Measurements from ENCODE around the gene GALR1. TPM values are rescaled to one million over a fixed set of nuclear protein-coding genes. Genes with fewer than 3 reads are reported as not detected.

The GALR1 gene
- total RNA-seq, 3 donors from 2014 or later: under 0.01 TPM; not detected in 1

GRCh38 chr18:77210249-77210648 lies 39.4 kb upstream of the GALR1 start:
- no peak for TF ChIP-seq POLR2A (IDR thresholded peaks at IDR 0.05)
- no peak for TF ChIP-seq POLR2AphosphoS5 (IDR thresholded peaks at IDR 0.05)
- no peak for TF ChIP-seq CTCF (IDR thresholded peaks at IDR 0.05)
- no peaks in the 10 kb centered on the region for H3K27me3 ChIP-seq
- no peaks in the 10 kb centered on the region for H3K4me1 ChIP-seq
- H3K4me3 ChIP-seq: no peak overlapping the region
- no peak overlapping the region for H3K27ac ChIP-seq
- intact Hi-C loops (cut with DNase I; ENCODE audit: low total_unique reads): no loop called here
- H3K36me3 ChIP-seq: no peaks in the 10 kb centered on the region
- DNase-seq (ENCODE audit: low spot score in 2 of 2): no peak
- no peaks in the 10 kb centered on the region for H3K9me3 ChIP-seq

DNA sequence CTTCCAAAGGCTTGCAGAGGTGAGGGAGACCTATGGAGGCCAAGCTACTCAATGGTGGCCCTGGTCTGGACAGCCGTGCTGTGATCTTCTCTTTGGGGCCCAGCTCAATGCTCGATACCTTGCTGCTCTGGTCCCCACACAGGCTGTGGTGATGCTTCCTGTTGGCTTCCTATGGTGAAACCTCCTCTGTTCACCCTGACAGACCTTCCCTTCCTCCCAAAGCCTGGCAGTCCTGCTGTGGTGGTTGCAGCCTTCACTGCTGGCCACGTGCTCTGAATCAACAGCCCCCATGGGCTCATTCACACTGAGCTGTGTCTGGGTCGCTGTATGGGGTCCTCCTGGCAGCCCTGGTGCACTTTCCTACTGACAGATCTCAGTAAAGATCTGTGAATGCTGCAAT lies 31.0 kb upstream of the GALR1 start:
- DNase-seq (ENCODE audit: low spot score in 2 of 2): no peak

GRCh38 chr18:77220726-77221125 lies 28.9 kb upstream of the GALR1 start:
- intact Hi-C loops (cut with DNase I; ENCODE audit: low total_unique reads): no loop called here
- H3K9me3 ChIP-seq: no peaks in the 10 kb centered on the region
- TF ChIP-seq POLR2AphosphoS5 (IDR thresholded peaks at IDR 0.05) (no peak), POLR2A (IDR thresholded peaks at IDR 0.05) (no peak), CTCF (IDR thresholded peaks at IDR 0.05) (no peak)
- DNase-seq (ENCODE audit: low spot score in 2 of 2): no peak
- no peak overlapping the region for H3K4me3 ChIP-seq
- no peaks in the 10 kb centered on the region for H3K36me3 ChIP-seq
- no peak overlapping the region for H3K27ac ChIP-seq
- no peaks in the 10 kb centered on the region for H3K4me1 ChIP-seq
- no peaks in the 10 kb centered on the region for H3K27me3 ChIP-seq

More for the DNA sequence above, 31.0 kb upstream of the GALR1 start:
- H3K27ac ChIP-seq: no peak overlapping the region
- no peaks in the 10 kb centered on the region for H3K27me3 ChIP-seq
- H3K4me1 ChIP-seq: no peaks in the 10 kb centered on the region
- no peaks in the 10 kb centered on the region for H3K9me3 ChIP-seq
- no peak overlapping the region for H3K4me3 ChIP-seq
- H3K36me3 ChIP-seq: no peaks in the 10 kb centered on the region
- intact Hi-C loops (cut with DNase I; ENCODE audit: low total_unique reads): no loop called here
- no peak for TF ChIP-seq POLR2A (IDR thresholded peaks at IDR 0.05)
- no peak for TF ChIP-seq CTCF (IDR thresholded peaks at IDR 0.05)
- no peak for TF ChIP-seq POLR2AphosphoS5 (IDR thresholded peaks at IDR 0.05)

DNA sequence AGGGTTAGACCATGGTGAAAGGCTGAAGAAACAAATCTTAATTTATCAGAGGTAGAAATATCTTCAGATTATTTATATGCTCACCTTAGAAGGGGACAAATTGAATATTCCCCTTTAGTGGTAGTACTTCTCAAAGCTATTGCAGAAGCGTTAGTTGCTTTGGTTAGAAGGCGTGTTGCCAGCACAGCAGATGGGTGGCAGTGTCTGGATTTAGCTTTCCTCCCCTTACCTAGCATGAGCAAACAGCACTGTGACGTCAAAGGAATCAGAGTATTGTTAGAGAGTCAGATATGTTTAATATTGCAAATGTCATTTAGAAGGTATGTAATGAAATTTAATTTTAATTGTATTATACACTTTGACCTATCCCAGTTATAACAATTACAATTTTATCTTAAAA lies 27.2 kb upstream of the GALR1 start:
- H3K36me3 ChIP-seq: no peaks in the 10 kb centered on the region
- TF ChIP-seq POLR2AphosphoS5 (IDR thresholded peaks at IDR 0.05) (no peak), POLR2A (IDR thresholded peaks at IDR 0.05) (no peak), CTCF (IDR thresholded peaks at IDR 0.05) (no peak)
- no peaks in the 10 kb centered on the region for H3K4me1 ChIP-seq
- no peaks in the 10 kb centered on the region for H3K27me3 ChIP-seq
- no peak for DNase-seq (ENCODE audit: low spot score in 2 of 2)
- intact Hi-C loops (cut with DNase I; ENCODE audit: low total_unique reads): no loop called here
- no peak overlapping the region for H3K27ac ChIP-seq
- H3K9me3 ChIP-seq: no peaks in the 10 kb centered on the region
- no peak overlapping the region for H3K4me3 ChIP-seq

DNA sequence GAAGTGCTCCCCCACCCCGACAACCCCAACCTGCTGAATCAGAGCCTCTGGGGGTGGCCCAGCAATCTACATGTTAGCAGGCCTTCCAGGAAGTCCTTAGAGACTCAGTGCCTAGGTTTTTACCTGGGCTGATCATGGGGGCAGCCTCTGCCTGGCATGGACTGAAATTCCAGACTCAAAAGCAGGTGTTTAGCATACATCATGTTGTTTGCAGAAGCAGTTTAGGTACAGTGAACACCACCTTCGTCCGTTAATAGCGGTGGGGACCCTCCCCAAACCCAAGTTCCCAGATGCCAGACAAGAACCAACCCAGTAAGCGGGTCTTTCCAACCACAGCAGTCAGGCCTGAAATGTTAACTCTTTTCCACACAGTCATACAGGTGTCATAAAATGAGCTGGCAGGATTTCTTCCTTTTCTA lies 26.4 kb upstream of the GALR1 start:
- intact Hi-C loops (cut with DNase I; ENCODE audit: low total_unique reads): no loop called here

More for the DNA sequence above, 26.4 kb upstream of the GALR1 start:
- Histone ChIP-seq H3K36me3 (no peaks in the 10 kb centered on the region), H3K27ac (no peak overlapping the region), H3K27me3 (no peaks in the 10 kb centered on the region), H3K4me3 (no peak overlapping the region), H3K4me1 (no peaks in the 10 kb centered on the region), H3K9me3 (no peaks in the 10 kb centered on the region)
- no peak for DNase-seq (ENCODE audit: low spot score in 2 of 2)
- TF ChIP-seq POLR2AphosphoS5 (IDR thresholded peaks at IDR 0.05): no peak
- TF ChIP-seq POLR2A (IDR thresholded peaks at IDR 0.05): no peak
- no peak for TF ChIP-seq CTCF (IDR thresholded peaks at IDR 0.05)
